Measurements from ENCODE around the gene DNM2.

DNA sequence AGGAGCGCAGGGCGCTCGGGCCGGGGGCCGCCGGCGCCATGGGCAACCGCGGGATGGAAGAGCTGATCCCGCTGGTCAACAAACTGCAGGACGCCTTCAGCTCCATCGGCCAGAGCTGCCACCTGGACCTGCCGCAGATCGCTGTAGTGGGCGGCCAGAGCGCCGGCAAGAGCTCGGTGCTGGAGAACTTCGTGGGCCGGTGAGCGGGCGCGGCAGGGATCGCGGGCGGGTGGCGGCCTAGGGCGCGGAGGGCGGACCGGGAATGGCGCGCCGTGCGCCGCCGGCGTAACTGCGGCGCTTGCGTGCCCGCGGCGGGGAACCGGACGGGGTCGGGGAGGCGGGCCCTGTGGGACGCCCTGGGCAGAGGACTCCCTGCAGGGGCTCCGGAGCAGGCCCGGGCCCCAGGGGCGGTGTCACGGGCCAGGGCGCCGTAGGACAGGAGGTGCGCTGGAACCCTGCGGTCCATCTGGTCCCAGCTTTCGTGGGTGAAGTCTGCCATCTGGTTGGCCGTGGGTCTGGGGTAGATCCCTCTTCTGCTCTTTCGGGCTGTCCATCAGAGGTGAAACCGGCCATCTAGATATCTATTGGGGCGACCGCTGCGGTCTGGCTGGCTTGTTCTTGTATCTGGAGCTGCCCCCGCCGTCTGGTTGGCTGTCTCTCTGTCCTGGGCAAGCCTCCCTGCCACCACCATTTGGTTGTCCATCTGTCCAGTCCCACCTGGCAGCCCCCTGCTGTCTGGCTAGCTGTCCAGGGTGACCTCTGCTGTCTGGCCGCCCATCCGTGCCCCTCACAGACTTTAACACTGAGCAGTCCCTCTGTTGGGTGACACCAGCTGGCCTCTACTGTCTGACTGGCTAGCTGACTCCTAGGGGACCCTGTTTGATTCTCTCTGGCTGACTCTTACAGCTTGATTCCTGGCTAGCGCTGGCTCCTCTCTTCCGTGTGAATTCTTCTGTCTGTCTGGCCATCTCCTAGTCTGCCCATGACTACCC, 622 bp downstream of the DNM2 start:
- TF ChIP-seq, protein P1, sequence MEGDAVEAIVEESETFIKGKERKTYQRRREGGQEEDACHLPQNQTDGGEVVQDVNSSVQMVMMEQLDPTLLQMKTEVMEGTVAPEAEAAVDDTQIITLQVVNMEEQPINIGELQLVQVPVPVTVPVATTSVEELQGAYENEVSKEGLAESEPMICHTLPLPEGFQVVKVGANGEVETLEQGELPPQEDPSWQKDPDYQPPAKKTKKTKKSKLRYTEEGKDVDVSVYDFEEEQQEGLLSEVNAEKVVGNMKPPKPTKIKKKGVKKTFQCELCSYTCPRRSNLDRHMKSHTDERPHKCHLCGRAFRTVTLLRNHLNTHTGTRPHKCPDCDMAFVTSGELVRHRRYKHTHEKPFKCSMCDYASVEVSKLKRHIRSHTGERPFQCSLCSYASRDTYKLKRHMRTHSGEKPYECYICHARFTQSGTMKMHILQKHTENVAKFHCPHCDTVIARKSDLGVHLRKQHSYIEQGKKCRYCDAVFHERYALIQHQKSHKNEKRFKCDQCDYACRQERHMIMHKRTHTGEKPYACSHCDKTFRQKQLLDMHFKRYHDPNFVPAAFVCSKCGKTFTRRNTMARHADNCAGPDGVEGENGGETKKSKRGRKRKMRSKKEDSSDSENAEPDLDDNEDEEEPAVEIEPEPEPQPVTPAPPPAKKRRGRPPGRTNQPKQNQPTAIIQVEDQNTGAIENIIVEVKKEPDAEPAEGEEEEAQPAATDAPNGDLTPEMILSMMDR (IDR thresholded peaks at IDR 0.05; ENCODE audit: low read depth, low read length), result no peak
- TF ChIP-seq POLR2A (IDR thresholded peaks at IDR 0.05; ENCODE audit: extremely low read depth, insufficient read length), result peak; percentile 17
